GM19463 (cell line): ENCODE results near the gene MEIS2.

Source experiments
- ATAC-seq: cut with Tn5 transposase; IDR thresholded peaks from one replicate; pipeline ENCODE4 v1.9.1; 2021; ENCODE audit warnings: mild to moderate bottlenecking, moderate library complexity; ENCODE audit not compliant: unreplicated experiment

Gene MEIS2

GRCh38 chr15:37112971-37113670 lies 12.8 kb upstream of the MEIS2 start:
- ATAC-seq: no peak

- no peak for ATAC-seq
These were observed 11.8 kb upstream of the MEIS2 start for GRCh38 chr15:37112171-37112570.

- no peak for ATAC-seq
These were observed 11.0 kb upstream of the MEIS2 start for GRCh38 chr15:37111427-37111717.

- ATAC-seq: no peak
These were observed 9.7 kb upstream of the MEIS2 start for GRCh38 chr15:37109872-37110572.

- ATAC-seq: no peak
These were observed 9.0 kb upstream of the MEIS2 start for GRCh38 chr15:37109168-37109871.

- no peak for ATAC-seq
These were observed 8.2 kb upstream of the MEIS2 start for GRCh38 chr15:37108381-37109167.

GRCh38 chr15:37107744-37108380 lies 7.5 kb upstream of the MEIS2 start:
- ATAC-seq: no peak

- no peak for ATAC-seq
These were observed 6.9 kb upstream of the MEIS2 start for GRCh38 chr15:37107071-37107743.

- ATAC-seq: no peak
These were observed 6.2 kb upstream of the MEIS2 start for GRCh38 chr15:37106490-37107001.

GRCh38 chr15:37105889-37106288 lies 5.5 kb upstream of the MEIS2 start:
- no peak for ATAC-seq

GRCh38 chr15:37105029-37105428 lies 4.7 kb upstream of the MEIS2 start:
- ATAC-seq: no peak

GRCh38 chr15:37104424-37104981 lies 4.2 kb upstream of the MEIS2 start:
- no peak for ATAC-seq

- ATAC-seq: no peak
These were observed 3.4 kb upstream of the MEIS2 start for GRCh38 chr15:37103475-37104423.

- no peak for ATAC-seq
These were observed 2.8 kb upstream of the MEIS2 start for GRCh38 chr15:37103163-37103435.

GRCh38 chr15:37102305-37103162 lies 2.2 kb upstream of the MEIS2 start:
- ATAC-seq: no peak

GRCh38 chr15:37101980-37102304 lies 1.6 kb upstream of the MEIS2 start:
- ATAC-seq: no peak

GRCh38 chr15:37100966-37101215 lies 542 bp upstream of the MEIS2 start:
- ATAC-seq: peak; percentile 16

- no peak for ATAC-seq
These were observed 835 bp downstream of the MEIS2 start for GRCh38 chr15:37099319-37100108.
